DMS 273 treated with DMSO at 0.1 percent for 48 hours (cell line): Measurements from ENCODE around the gene SLC25A33.
A peak's percentile ranks its signal among the peaks of the same experiment; 100 is the strongest.
"Not testable (repeated sequence)": the region's sequence is repeated elsewhere in the genome, so short reads cannot be mapped to it uniquely, and the experiment has no call there.

Experiments
- DNase-seq: peaks from one replicate; lab custom pipeline; 2025; lab: John Stamatoyannopoulos, UW

SLC25A33 gene

DNA sequence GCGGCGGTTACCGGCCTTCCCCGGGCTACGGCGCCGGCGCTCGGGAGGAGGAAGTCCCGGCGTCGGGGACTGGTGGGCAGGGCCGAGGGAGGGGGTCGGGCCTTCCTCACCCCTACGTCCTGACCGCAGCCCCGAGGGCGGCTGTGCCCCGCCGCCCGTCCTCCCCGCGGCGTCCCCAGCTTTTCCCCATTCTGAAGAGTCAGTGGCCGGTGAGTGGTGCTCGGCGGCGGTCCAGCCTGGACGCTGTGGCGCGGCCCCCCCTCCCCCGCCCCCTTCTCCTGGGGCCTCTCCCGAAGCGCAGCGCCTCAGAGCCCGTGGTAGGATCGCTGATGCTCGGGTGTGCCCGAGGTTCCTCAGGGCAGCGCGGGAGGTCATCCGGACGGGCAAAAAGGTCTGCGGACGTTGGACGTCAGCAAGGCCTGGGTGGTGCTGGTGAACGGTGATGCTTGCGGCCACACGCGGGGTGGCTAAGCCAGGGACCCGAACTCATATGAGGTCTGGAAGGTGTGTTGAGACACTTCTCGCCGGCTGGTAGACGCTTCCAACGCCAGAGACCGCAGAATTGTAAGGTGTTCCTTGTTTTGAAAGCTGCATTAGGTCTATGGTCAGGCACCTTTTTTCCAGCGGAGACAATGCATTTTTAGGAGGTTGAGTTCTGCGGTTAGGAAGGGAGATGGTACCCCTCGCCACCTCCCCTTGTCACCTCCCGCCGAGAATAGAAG lies 725 bp downstream of the SLC25A33 start:
- no peak for DNase-seq

DNA sequence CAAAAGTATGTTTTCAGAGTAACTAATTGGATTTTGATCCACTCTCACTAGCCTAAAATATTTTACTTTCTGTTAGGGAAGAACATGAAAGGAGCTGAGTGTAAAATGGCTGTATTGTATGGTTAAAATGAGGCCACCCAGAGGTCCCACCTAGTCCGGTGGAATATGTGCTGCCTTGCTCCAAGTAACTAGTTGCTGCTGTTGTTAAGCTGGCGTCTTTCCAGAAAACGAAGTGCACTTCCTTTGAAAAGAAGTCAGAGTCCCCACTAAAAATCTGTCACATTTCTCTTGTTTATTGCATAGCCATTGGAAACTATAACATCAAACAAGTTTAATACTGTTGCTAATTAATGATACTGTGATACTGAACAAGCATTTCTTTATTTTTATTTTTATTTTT lies 3.2 kb downstream of the SLC25A33 start:
- DNase-seq = no peak

DNA sequence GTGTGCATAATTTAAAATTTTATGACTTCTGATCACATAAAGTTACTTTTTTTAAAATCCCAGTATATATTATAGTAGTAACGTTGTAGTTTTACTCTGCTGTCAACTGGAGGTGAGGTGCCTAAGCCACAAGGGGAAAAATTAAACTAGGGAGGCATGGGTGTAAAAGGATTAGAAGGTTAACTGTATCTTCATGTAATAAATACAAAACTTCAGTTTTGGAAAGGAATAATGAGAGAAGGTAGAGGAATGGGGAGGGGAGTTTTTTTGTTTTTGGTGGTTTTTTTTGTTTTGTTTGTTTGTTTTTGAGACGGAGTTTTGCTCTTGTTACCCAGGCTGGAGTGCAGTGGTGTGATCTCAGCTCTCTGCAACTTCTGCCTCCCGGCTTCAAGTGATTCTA lies 5.7 kb downstream of the SLC25A33 start:
- DNase-seq = no peak

DNA sequence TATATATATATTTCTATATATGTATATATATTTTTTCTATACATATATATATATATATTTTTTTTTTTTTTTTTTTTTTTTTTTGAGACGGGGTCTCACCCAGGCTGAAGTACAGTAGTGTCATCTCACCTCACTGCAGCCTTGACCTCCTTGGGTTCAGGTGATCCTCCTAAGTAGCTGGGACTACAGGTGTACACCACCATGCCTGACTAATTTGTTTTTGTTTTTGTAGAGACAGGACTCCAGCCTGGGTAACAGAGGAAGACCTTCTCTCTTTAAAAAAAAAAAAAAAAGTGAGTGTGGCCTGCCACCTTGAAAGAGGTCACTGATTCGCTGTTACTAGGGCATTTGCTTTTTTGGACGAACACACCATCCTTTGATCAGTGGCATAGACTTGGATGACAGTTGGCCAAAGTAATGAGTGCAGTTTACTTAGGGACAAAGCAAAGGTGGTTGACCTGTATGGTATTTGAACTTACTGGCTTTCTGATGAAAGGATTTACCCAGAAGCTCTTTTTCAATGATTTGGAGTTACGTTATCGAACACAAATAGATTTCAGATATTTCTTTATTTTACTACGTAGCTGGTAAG lies 10.8 kb downstream of the SLC25A33 start:
- no peak for DNase-seq

DNA sequence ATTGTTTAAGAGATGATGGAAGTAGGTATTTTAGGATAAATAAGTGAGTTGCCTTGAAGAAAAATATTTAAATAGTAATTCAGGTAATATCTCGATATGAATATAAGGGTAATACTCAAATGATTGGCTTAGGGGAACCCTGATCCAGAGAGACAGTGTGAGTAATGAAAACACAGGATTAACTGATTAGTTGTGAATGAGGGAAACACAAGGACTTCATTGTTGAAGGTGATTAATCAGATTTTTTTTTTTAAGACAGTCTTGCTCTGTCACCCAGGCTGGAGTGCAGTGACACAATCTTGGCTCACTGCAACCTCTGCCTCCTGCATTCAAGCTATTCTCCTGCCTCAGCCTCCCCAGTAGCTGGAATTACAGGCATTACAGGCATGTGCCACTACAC lies 12.7 kb downstream of the SLC25A33 start:
- no peak for DNase-seq

DNA sequence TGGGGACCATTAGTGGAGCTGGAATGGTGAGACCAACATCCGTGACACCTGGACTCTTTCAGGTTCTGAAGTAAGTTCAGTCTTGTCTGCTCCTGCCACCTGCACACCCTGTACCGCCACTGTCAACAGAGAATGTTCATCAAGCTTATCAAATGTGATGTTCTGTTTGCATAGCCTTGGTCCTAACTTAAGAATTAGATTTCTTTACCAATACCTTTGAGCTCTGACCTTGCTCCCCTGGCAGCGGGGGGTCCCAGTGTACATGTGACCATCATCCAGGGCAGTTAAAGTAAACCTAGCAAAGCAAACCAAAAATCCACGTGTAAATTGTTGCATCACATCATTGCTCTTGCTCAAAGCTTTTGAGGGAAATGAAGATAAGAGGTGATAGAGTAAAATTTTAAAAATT lies 14.5 kb downstream of the SLC25A33 start:
- no peak for DNase-seq

DNA sequence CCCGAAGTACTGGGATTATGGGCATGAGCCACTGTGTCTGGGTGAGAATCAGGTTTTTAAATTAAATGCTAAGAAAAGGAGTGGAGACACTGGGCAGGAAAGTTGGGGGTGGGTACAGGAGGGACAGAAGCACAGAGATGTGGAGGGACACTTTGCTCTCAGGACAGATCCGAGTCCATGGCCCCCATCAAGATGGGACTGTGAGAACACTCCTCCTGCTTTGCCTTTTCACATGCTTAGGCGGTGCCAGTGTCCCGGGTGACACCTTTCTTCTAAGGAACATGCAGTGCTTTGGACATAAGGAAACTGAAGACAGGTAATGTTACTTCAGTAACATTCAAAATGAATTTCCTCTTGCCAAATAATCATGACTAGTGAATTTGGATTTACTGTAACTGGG lies 16.7 kb downstream of the SLC25A33 start:
- DNase-seq = no peak

DNA sequence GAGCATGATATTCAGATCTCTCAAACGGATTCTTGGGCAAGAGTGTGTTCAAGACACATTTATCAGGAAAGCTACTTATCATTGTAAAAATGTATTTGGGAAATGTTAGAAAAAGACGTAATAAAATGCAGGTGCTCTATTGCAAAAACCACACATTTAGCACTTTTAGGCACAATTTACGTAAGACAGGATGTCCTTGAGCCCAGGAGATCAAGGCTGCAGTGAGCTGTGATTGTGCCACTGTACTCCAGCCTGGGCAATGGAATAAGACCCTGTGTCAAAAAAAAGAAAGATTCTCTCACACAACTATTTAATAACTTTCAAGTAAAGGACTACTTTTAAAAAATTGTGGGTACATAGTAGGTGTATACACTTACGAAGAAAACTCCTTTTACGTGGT lies 18.4 kb downstream of the SLC25A33 start:
- DNase-seq = no peak

DNA sequence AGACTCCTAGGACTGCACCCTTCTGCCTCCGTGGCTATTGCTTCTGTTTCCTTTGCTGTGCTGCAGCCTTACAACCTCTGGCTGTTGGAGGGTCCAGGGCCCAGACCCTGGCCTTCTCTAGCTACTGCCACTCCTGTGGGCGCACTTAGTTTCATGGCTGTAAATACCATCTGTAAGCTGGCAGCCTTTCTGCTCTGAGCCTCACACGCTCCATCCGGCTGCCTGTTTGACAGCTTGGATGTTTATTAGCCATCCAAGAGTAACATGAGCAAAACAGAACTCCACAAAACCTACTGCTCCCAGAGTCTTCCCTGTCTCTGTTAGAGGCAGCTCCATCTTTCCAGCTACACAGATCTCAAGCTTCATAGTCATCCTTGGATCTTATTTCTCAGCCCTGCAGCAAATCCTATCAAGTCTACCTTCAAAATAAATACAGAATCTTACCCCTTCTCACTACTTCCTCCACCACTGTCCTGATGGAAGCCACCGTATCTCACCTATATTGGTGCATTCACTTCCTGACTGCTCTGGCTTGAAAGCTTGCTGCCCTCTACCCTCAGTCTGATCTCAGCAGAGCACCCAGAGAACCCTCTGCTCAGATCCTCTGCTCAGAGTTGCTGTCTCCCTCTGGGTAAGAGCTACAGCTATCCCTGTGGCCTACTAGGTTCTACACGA lies 19.1 kb downstream of the SLC25A33 start:
- DNase-seq = no peak

DNA sequence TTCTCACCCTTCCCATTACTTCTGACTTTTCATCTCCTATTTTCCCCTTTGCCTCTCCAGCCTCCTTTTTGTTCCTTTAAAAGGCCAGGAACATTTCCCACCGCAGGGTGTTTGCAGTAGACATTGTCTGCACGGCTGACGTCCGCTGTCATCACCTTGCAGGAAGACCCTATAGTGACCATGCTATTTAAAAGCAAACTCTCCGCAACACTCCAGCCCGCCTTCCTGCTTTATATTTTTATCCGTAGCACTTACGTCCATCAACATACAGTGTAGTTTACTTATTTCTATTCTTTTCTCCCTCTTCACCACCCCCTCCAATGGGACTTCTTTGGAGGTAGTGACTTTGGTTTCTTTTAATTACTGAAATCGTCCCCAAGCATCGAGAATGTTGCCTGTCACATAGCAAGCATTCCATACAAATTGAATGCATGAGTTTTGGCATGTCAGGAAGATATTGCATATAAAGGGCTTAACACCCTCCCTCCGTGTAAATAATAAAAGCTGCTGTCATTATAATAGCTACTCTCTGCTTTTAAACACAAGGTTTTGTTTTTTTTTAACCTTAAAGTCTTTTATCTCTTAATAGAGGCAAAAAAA lies 19.8 kb downstream of the SLC25A33 start:
- no peak for DNase-seq

DNA sequence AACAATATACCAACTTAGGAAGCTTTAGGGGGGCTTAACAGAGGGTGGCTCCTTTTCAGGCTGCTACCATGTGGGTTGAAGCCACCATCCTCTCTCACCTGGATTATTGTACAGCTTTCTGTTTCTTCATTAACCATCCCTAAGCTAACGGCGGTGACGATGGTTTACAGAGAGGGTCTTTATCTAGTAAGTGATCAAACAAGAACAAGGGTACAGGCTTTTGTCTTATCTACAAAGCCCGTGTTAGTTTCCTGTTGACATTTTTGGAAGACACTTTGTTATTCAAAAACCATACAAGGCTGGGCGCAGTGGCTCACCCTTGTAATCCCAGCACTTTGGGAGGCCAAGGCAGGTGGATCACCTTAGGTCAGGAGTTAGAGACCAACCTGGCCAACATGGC lies 20.4 kb downstream of the SLC25A33 start:
- no peak for DNase-seq

DNA sequence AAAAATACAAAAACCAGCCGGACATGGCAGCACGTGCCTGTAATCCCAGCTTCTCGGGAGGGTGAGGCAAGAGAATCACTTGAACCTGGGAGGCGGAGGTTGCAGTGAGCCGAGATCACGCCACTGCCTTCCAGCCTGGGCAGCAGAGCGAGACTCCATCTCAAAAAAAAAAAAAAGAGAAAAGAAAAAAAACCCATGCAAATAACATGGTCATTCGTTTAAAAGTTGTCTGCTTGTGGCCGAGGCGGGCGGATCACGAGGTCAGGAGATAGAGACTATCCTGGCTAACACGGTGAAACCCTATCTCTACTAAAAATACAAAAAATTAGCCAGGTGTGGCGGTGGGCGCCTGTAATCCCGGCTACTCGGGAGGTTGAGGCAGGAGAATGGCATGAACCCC lies 20.8 kb downstream of the SLC25A33 start:
- DNase-seq = not testable (repeated sequence)

DNA sequence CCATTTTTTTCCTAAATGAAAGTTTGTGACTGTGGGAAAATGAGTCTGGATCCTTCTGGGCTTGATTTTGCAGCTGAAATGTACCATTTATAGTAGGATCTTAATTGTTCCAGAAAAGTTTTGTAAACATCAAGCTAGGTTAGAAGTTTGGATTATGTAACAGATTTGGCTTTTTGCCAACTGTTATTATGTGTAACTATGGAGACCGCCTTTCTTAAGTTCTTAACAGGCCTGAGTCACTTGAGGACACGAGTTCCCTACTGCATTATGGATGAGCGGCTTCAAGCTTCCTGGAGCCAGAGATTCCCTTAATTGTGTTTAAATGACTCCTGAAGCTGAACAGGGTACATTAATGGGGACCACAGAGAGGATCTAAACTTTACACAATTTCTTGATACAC lies 22.2 kb downstream of the SLC25A33 start:
- peak; percentile 87 for DNase-seq

DNA sequence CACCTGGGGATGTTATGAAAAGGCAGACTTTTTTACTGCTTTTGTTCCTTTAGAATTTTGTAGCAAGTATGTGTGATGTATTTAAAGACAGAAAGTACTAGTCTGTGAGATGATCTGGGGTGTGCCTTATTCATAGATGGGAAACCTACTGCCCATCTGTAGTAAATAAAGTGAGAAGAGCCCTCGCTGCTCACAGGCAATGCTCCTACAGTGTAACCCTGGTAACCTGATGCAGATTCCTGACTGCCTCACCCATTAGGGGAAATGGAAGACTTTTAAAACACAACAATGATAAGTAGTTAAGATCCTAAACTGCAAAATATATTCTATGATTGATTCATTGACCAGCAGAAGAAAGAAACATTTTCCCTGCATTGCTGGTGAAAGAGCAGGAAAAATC lies 30.0 kb downstream of the SLC25A33 start:
- DNase-seq = no peak

DNA sequence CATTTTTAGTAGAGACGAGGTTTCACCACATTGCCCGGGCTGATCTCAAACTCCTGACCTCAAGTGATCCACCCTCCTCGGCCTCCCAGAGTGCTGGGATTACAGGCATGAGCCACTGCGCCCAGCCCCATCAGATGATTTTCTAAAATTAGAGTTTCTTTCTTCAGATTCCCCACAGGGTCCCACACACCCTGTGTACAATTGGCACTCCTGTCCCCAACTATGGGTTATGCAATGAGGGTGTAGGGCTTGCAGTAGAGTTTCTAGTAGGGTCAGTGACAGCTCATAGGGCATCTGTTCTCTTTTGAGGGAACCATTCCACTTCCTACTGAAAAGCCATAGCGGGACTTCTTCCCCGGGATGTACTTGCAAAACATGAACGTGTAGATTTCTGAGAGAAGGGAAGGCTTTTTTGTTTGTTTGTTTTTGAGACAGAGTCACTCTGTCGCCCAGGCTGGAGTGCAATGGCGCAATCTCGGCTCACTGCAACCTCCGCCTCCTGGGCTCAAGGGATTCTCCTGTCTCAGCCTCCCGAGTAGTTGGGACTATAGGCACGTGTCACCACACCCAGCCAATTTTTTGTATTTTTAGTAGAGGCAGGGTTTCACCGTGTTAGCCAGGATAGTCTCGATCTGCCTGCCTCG lies 31.7 kb downstream of the SLC25A33 start:
- not testable (repeated sequence) for DNase-seq

DNA sequence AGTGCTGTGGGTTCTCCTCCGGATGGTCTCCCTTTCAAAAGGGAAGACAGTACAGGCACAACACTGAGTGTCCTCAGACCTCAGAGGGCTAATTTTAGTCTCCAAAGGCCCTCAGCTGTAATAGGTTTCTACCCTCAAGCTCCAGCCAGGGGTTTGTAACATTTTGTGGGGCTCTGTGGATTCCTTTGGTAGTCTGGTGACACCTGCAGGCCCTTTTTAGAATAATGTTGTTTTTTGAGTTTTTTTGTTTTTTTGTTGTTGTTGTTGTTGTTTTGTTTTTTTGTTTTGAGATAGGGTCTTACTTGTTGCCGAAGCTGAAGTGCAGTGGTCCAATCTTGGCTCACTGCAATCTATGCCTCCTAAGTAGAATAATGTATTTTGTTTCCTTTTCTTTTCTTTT lies 34.5 kb downstream of the SLC25A33 start:
- no peak for DNase-seq

DNA sequence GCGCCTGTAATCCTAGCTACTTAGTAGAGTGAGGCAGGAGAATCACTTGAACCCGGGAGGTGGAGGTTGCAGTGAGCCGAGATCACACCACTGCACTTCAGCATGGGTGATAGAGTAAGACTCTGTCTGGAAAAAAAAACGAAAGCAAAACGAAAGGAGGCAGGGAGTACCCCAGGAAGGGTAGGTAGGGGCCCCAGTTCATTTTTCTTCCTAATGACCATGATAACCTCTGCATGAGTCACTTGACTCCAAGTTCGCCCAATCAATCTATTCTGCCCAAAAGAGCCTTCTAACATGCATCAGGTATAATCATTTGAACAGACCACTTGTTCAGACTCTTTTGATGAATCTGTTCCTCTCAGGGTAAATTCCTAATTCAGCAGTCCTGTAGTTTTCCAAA lies 36.2 kb downstream of the SLC25A33 start:
- no peak for DNase-seq

DNA sequence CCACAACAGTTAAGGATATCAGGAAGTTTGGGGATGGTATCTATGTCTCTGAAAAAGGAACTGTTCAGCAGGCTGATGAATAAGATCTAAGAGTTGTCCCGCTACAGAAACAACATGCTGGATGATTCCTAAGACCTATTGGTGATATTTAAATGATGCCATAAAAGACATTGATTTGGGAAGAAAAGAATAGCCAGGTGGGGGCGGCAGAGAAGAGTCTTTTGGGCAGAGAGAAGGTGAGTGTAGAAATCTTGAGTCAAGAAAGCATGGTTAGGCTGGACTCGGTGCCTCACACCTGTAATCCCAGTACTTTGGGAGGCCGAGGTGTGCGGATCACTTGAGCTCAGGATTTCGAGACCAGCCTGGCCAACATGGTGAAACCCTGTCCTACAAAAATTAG lies 37.6 kb downstream of the SLC25A33 start:
- DNase-seq = no peak

DNA sequence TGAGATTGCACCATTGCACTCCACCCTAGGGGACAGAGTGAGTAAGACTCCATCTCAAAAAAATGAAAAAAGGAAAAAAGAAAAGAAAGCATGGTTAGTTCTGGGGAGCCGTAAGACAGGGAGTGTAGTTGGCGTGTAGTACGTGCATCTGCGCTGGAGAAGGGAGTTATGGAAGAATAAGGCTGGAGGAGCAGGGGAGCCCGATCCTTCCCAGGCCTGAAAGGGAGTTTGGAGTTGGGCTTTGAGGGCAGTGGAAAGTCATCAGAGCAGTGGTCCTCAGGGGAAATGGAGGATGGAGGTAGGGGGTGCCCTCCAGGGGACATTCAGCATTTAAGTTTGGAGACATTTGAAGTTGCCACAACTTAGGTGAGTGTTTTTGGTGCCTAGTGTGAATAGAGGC lies 38.2 kb downstream of the SLC25A33 start:
- no peak for DNase-seq

DNA sequence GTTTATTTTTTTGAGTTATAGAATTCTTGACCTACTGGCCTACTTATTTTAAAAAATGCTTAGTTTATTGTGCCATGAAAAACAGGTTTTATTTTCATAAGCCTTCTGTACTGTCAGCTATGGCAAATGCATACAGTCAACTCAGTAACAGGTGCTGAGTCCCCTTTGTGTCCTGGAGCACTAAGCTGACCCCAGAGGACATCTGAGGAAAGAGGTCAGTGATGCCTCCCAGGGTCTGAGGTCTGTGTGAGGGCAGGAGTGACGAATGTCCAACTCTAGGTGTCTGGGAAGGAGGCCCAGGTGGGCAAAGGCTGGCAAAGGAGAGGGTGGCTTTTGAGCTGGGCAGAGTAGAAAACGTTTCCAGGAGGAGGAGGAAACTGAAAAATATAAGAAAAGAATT lies 41.7 kb downstream of the SLC25A33 start:
- no peak for DNase-seq

DNA sequence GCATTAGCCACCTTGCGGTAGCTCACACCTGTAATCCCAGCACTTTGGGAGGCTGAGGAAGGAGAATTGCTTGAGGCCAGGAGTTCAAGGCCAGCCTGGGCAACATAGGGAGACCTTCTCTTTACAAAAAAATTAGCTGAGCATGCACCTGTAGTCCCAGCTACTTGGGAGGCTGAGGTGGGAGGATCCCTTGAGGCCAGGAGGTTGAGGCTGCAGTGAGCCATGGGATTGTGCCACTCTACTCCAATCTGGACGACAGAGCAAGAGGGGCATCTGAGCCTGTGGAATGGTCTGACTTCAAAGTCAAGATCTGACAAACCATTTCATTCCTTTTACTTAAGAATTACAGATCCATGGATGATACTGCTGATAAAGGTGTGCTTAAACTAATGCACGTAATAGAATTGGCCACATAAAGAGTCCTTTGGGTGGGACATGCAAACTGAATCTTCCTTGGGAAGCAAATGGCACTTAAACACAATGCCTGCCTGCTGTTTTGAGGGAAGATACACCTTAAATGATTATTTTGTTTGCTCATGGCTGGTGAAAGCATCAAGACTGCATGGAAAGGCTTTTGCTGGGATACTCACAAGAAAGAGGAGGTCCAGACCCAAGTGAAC lies 47.0 kb downstream of the SLC25A33 start:
- no peak for DNase-seq

DNA sequence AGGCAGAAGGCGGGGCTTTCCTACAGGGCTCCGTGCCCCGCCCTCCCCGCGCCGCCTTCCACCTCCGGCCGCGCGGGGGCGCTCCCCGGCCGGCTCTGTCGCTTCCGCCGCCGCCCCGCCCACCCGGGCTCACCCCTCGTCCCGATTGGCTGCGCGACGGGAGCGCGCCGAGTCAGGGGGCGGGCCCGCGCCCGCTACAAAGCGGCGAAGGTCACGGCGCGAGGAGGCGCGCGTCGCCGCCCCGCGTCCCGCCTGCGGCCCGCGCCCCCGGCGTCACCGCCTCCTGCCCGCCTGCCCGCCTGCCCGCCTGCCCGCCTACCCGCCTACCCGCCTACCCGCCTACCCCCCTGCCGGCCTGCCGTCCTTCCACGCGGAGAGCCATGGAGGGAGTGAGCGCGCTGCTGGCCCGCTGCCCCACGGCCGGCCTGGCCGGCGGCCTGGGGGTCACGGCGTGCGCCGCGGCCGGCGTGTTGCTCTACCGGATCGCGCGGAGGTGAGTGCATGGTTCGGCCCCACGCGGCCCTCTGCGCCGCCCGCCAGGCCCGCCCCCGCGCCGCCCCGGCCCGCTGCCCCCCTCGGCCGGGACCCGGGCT lies 49.4 kb downstream of the SLC25A33 start, which contains the start of gene TMEM201:
Gene TMEM201, plus strand, starts transcription at position 361 of the 593 bp plus-strand sequence. Its CDS starts 20 bp downstream, at position 381.
- peak; percentile 68 for DNase-seq
